GM21360 (cell line): ENCODE data around the gene CHRND.

ENCODE experiments used
- ATAC-seq: cut with Tn5 transposase; IDR thresholded peaks from one replicate; pipeline ENCODE4 v1.9.1; 2021; ENCODE audit warnings: mild to moderate bottlenecking, moderate library complexity; ENCODE audit not compliant: unreplicated experiment

The CHRND gene

GRCh38 chr2:232502911-232503808 is 22.8 kb upstream of the CHRND start:
- no peak for ATAC-seq

GRCh38 chr2:232503809-232504323 is 22.1 kb upstream of the CHRND start:
- ATAC-seq: no peak

- ATAC-seq: no peak
Observed at GRCh38 chr2:232504438-232504837, 21.5 kb upstream of the CHRND start.

- ATAC-seq: no peak
Observed at GRCh38 chr2:232505856-232506255, 20.1 kb upstream of the CHRND start.

- ATAC-seq: no peak
Observed at GRCh38 chr2:232506709-232507108, 19.3 kb upstream of the CHRND start.

- ATAC-seq: no peak
Observed at GRCh38 chr2:232508251-232508650, 17.7 kb upstream of the CHRND start.

GRCh38 chr2:232511336-232511890 is 14.5 kb upstream of the CHRND start:
- no peak for ATAC-seq

GRCh38 chr2:232512602-232513001 is 13.4 kb upstream of the CHRND start:
- ATAC-seq: no peak

- ATAC-seq: no peak
Observed at GRCh38 chr2:232513353-232513752, 12.6 kb upstream of the CHRND start.

- no peak for ATAC-seq
Observed at GRCh38 chr2:232515639-232516038, 10.3 kb upstream of the CHRND start.

- ATAC-seq: no peak
Observed at GRCh38 chr2:232516551-232516950, 9.4 kb upstream of the CHRND start.

- ATAC-seq: no peak
Observed at GRCh38 chr2:232518844-232519243, 7.1 kb upstream of the CHRND start.

GRCh38 chr2:232519581-232520438 is 6.2 kb upstream of the CHRND start, which contains the start of gene PRSS56:
Gene PRSS56, plus strand, starts transcription at chr2:232520388. Its CDS starts 211 bp downstream, at chr2:232520599.
- ATAC-seq: no peak

- ATAC-seq: no peak
Observed at GRCh38 chr2:232520489-232520888, 5.5 kb upstream of the CHRND start.

- ATAC-seq: no peak
Observed at GRCh38 chr2:232521098-232521497, 4.9 kb upstream of the CHRND start.

GRCh38 chr2:232521959-232522622 is 3.9 kb upstream of the CHRND start:
- ATAC-seq: peak; percentile 60

- no peak for ATAC-seq
Observed at GRCh38 chr2:232522623-232523401, 3.1 kb upstream of the CHRND start.

GRCh38 chr2:232523402-232523681 is 2.6 kb upstream of the CHRND start:
- ATAC-seq: no peak

GRCh38 chr2:232523682-232524597 is 2.0 kb upstream of the CHRND start:
- ATAC-seq: no peak
